CD14-positive monocyte (primary cell): ENCODE measurements around the gene LHX6. TPM values are rescaled to one million over a fixed set of nuclear protein-coding genes. Genes with fewer than 3 reads are reported as not detected.

Source experiments
- DNase-seq, 3 donors: peaks; one replicate each; pipeline ENCODE4 v3.0.0-alpha.2; 2011 to 2022
- H2AFZ ChIP-seq: 2 replicates; pipeline ENCODE4 v1.6.0; 2012; ENCODE audit warnings: mild to moderate bottlenecking, low read depth, low read length, inconsistent platforms; ENCODE audit not compliant: insufficient read depth, poor library complexity, severe bottlenecking
- H3K27ac ChIP-seq, 2 donors: 1 replicate in 1 of 2; 2 replicates in 1 of 2; pipeline ENCODE4 v1.5.1; 2012 to 2013; ENCODE audit warnings: low read length in 2 of 2, control low read depth in 1 of 2, inconsistent platforms in 1 of 2, low read depth in 1 of 2, mild to moderate bottlenecking in 1 of 2
- H3K27me3 ChIP-seq, 2 donors: one replicate each; pipeline versions ENCODE4 v1.6.0 to v1.6.1; 2011 to 2013; ENCODE audit warnings: low read length in 2 of 2; ENCODE audit not compliant: control insufficient read depth in 2 of 2, insufficient read depth in 2 of 2
- H3K36me3 ChIP-seq, 2 donors: replicated peaks in 1 of 2; 1 replicate in 1 of 2; 2 replicates in 1 of 2; pipeline versions ENCODE4 v1.5.1 to v1.6.1; 2012 to 2013; ENCODE audit warnings: low read length in 2 of 2, control low read depth in 1 of 2, inconsistent platforms in 1 of 2, mild to moderate bottlenecking in 1 of 2; ENCODE audit not compliant: insufficient read depth in 2 of 2, control insufficient read depth in 1 of 2
- H3K4me1 ChIP-seq, 2 donors: 1 replicate in 1 of 2; 2 replicates in 1 of 2; pipeline versions ENCODE4 v1.5.1 to v1.6.1; 2012 to 2013; ENCODE audit warnings: low read length in 2 of 2, control low read depth in 1 of 2, inconsistent platforms in 1 of 2, mild to moderate bottlenecking in 1 of 2, moderate library complexity in 1 of 2; ENCODE audit not compliant: insufficient read depth in 2 of 2, control insufficient read depth in 1 of 2
- H3K4me2 ChIP-seq: replicated peaks from 2 replicates; pipeline ENCODE3; 2012; ENCODE audit warnings: low read length, moderate library complexity, mild to moderate bottlenecking; ENCODE audit not compliant: poor library complexity, severe bottlenecking; ENCODE audit errors: extremely low read depth
- H3K4me3 ChIP-seq, 3 experiments: fragments of 200-600 bp in 1 of 3; sonication (generic) in 1 of 3; replicated peaks in 1 of 3; 1 replicate in 2 of 3; 2 replicates in 1 of 3; pipeline ENCODE4 v1.5.1; 2011 to 2013; ENCODE audit warnings: low read length in 3 of 3, mild to moderate bottlenecking in 3 of 3, control low read depth in 2 of 3, low read depth in 2 of 3, inconsistent platforms in 1 of 3, moderate library complexity in 1 of 3
- H3K79me2 ChIP-seq: 2 replicates; pipeline ENCODE4 v1.6.0; 2012; ENCODE audit warnings: mild to moderate bottlenecking, control low read depth, inconsistent platforms, low read length, moderate library complexity; ENCODE audit not compliant: insufficient read depth
- H3K9ac ChIP-seq: 2 replicates; pipeline ENCODE4 v1.6.0; 2017; ENCODE audit warnings: low read length, mild to moderate bottlenecking; ENCODE audit not compliant: insufficient read depth, poor library complexity, severe bottlenecking
- H3K9me3 ChIP-seq, 2 donors: replicated peaks in 1 of 2; 1 replicate in 1 of 2; 2 replicates in 1 of 2; pipeline versions ENCODE4 v1.5.1 to v1.6.1; 2012 to 2013; ENCODE audit warnings: low read length in 2 of 2, control low read depth in 1 of 2; ENCODE audit not compliant: control insufficient read depth in 1 of 2, insufficient read depth in 1 of 2
- H4K20me1 ChIP-seq: 2 replicates; pipeline ENCODE4 v1.6.0; 2012; ENCODE audit warnings: mild to moderate bottlenecking, low read length, control low read depth, moderate library complexity; ENCODE audit not compliant: insufficient read depth
- H3K27ac Mint-ChIP-seq, 7 donors: one replicate each; pipeline ENCODE4 v1.8.0; 2020; ENCODE audit warnings: mild to moderate bottlenecking in 7 of 7, mixed read lengths in 7 of 7, moderate library complexity in 6 of 7, inconsistent platforms in 2 of 7
- H3K27me3 Mint-ChIP-seq, 3 donors: one replicate each; pipeline ENCODE4 v1.8.0; 2021 to 2022; ENCODE audit warnings: low read depth in 3 of 3, mild to moderate bottlenecking in 3 of 3, mixed read lengths in 3 of 3, moderate library complexity in 3 of 3, inconsistent platforms in 1 of 3
- H3K36me3 Mint-ChIP-seq, 2 donors: one replicate each; pipeline ENCODE4 v1.8.0; 2020; ENCODE audit warnings: mixed read lengths in 2 of 2, inconsistent platforms in 1 of 2, mild to moderate bottlenecking in 1 of 2
- H3K4me1 Mint-ChIP-seq: one replicate; pipeline ENCODE4 v1.8.0; 2020; ENCODE audit warnings: mild to moderate bottlenecking, mixed read lengths
- H3K4me3 Mint-ChIP-seq, 2 donors: one replicate each; pipeline ENCODE4 v1.8.0; 2020; ENCODE audit warnings: mild to moderate bottlenecking in 2 of 2, mixed read lengths in 2 of 2, moderate library complexity in 1 of 2
- H3K9me3 Mint-ChIP-seq, 7 donors: one replicate each; pipeline ENCODE4 v1.8.0; 2020 to 2022; ENCODE audit warnings: mixed read lengths in 7 of 7, mild to moderate bottlenecking in 6 of 7, moderate library complexity in 6 of 7, inconsistent platforms in 2 of 7
- CTCF ChIP-seq: fragments of 200-600 bp; IDR thresholded peaks from one replicate; pipeline ENCODE4 v1.8.0; 2022; ENCODE audit warnings: antibody characterized with exemption, mild to moderate bottlenecking
- whole genome bisulfite sequencing: methylation state at CpG from one replicate; pipeline ENCODE4 v1.1.5; 2013; ENCODE audit warnings: missing lambda C conversion rate; ENCODE audit not compliant: insufficient coverage; 5-methylcytosine and 5-hydroxymethylcytosine counted together
- intact Hi-C, 2 donors: fragments of 100-400 bp; cut with micrococcal nuclease; formaldehyde crosslinking; loops; one replicate each; pipeline versions ENCODE4 v1.15.0 to v1.15.1; 2023
- polyA plus RNA-seq, 3 donors: library from polyadenylated mRNA; depleted of rRNA in 1 of 3; unstranded in 2 of 3; stranded (reverse) in 1 of 3; fragments of 300-500 nt in 2 of 3; fragments of >200 nt in 1 of 3; fragmentation: Illumina TruSeq in 2 of 3; gene quantifications; 1 replicate in 2 of 3; 2 replicates in 1 of 3; pipeline ENCODE4 v1.2.3, GENCODE V29; 2012 to 2021

LHX6 gene
- polyA plus RNA-seq, 3 donors, result not detected

- 96% methylated on average over 7 of the region's 7 CpGs for WGBS
- Histone ChIP-seq H3K9me3 (no peaks in the 10 kb centered on the region), H3K4me1 (no peaks in the 10 kb centered on the region), H3K36me3 (no peaks in the 10 kb centered on the region), H3K9ac (no peak overlapping the region), H4K20me1 (no peaks in the 10 kb centered on the region), H3K27ac (no peak overlapping the region), H2AFZ (no peak overlapping the region), H3K4me3 (no peak overlapping the region), H3K79me2 (no peaks in the 10 kb centered on the region), H3K27me3 (no peaks in the 10 kb centered on the region), H3K4me2 (no peak overlapping the region)
- H3K27me3 Mint-ChIP-seq, result peaks cover 10 to 22% (median 14%) of the 10 kb centered on the region in 3 donors
- no peak for DNase-seq
- no peak overlapping the region for H3K4me3 Mint-ChIP-seq
- H3K4me1 Mint-ChIP-seq, result no peaks in the 10 kb centered on the region
- peak overlapping the region in 1 of 7 donors; percentile 5 for H3K27ac Mint-ChIP-seq
- no peak for TF ChIP-seq CTCF
- peaks cover 0 to 5% (median 0%) of the 10 kb centered on the region in 7 donors for H3K9me3 Mint-ChIP-seq
- intact Hi-C loops, result no loop called here
- H3K36me3 Mint-ChIP-seq, result no peaks in the 10 kb centered on the region
Observed at GRCh38 chr9:122172131-122172530, 56.6 kb downstream of the LHX6 start.

GRCh38 chr9:122168356-122168755 is 60.4 kb downstream of the LHX6 start:
- no peak for TF ChIP-seq CTCF
- Histone ChIP-seq H3K36me3 (no peaks in the 10 kb centered on the region), H2AFZ (no peak overlapping the region), H3K79me2 (no peaks in the 10 kb centered on the region), H3K9ac (no peak overlapping the region), H3K9me3 (no peaks in the 10 kb centered on the region), H3K4me1 (no peaks in the 10 kb centered on the region), H3K27me3 (peaks cover 0 to 2% of the 10 kb centered on the region in 2 donors), H4K20me1 (no peaks in the 10 kb centered on the region), H3K4me2 (no peak overlapping the region), H3K4me3 (no peak overlapping the region), H3K27ac (no peak overlapping the region)
- Mint-ChIP-seq H3K9me3 (peaks cover 0 to 7% (median 0%) of the 10 kb centered on the region in 7 donors), H3K27me3 (peaks cover 15 to 18% (median 18%) of the 10 kb centered on the region in 3 donors), H3K27ac (no peak overlapping the region), H3K4me3 (no peak overlapping the region), H3K36me3 (no peaks in the 10 kb centered on the region), H3K4me1 (no peaks in the 10 kb centered on the region)
- intact Hi-C loops, result loop anchor here in 1 of 2 donors (5.0 kb wide), 1 partner anchor 89 kb away; no protein-coding TSS in a partner anchor
- WGBS, result 83% methylated on average over 2 of the region's 3 CpGs
- no peak for DNase-seq
